Stimulated activated CD8-positive, alpha-beta memory T cell treated with anti-CD3 and anti-CD28 coated beads, Interleukin-12 subunit alpha, Interleukin-12 subunit beta, amount 100 ng/mL, for 24 hours (primary cell): ENCODE results near the gene SOS1.
"Not testable (repeated sequence)": the region's sequence is repeated elsewhere in the genome, so short reads cannot be mapped to it uniquely, and the experiment has no call there.

Experiments used
- DNase-seq: peaks from one replicate; pipeline ENCODE4 v3.0.0-alpha.2; 2020; ENCODE audit errors: extremely low read depth

The SOS1 gene

DNA sequence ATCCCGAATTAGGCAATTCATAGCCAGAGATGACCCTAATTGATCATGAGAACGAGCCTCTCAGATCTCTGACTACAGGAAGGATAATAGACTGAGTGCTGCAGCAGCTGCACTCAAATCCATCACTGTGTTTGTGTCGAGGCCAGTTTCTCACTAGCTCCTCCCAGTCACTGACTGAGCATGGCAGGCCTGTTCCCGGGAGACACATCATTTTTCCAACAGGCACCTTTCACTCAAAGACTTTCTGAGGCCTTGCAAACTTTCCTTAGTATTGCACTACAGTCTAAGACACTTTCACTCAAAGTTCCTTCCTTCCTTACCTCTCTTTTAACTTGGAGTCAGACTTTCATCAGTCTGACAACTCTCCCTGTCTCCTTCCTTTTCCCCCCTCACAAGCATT lies 13.7 kb downstream of the SOS1 start:
- no peak for DNase-seq

DNA sequence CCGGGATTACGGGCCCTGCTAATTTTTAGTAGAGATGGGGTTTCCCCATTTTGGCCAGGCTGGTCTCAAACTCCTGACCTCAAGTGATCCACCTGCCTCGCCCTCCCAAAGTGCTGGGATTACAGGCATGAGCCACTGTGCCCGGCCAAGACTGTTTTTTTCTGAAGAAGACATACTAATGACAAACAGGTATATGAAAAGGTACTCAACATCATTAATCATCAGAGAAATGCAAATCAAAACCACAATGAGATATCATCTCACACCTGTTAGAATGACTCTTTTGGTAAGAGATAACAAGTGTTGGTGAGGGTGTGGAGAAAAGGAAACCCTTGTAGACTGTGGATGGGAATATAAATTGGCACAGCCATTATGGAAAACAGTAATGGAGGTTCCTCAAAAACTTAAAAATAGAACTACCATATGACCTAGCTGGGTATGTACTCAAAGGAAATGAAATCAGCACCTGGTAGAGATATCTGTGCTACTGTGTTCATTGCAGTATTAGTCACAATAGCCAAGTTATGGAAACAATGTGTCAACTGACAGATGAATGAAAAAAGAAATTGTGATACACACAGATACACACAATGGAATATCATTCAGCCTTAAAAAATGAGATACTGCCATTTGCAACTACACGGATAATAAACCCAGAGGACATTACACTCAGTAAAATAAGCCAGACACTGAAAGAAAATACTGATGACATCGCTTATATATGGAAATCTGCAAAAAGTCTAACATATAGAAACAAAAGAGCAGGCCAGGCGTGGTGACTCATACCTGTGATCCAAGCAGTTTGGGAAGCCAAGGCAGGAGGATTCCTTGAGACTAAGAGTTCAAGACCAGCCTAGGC lies 20.8 kb downstream of the SOS1 start:
- DNase-seq = no peak

DNA sequence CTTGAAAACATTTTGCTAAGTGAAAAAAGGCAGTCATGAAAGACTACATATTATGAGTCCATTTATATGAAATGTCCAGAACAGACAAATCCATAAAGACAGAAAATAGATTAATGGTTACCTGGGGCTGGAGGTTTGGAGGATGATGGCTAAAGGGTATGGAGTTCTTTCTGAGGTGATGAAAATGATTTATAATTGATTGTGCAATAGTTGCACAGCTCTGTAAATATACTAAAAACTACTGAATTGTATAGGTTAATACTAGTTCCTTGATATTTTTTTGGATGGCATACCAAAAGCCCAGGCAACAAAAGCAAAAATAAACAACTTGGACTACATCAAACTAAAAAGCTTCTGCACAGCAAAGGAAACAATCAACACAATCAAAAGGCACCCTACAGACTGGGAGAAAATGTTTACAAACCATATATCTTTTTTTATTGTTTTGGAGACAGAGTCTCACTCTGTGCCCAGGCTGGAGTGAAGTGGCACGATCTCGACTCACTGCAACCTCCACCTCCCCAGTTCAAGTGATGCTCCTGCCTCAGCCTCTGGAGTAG lies 21.5 kb downstream of the SOS1 start:
- DNase-seq = no peak

DNA sequence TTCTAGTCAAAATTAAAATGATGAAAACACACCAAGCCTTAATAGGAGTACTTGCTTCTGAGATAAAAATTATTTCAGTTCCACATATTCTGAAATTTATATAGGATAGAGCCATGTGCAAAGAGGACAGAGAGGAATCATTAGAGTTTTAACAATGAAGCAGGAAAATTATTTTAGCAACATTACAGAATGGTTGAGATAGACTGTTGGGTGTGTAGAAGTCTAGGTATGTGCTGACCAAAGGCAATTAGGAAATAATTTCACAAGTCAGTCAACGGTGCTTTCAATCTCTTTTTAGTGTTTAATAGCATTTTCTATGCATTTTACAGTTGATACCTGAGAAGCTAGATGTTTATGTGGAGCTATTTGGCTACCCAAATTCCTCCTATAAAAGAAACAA lies 25.2 kb downstream of the SOS1 start:
- DNase-seq = no peak

DNA sequence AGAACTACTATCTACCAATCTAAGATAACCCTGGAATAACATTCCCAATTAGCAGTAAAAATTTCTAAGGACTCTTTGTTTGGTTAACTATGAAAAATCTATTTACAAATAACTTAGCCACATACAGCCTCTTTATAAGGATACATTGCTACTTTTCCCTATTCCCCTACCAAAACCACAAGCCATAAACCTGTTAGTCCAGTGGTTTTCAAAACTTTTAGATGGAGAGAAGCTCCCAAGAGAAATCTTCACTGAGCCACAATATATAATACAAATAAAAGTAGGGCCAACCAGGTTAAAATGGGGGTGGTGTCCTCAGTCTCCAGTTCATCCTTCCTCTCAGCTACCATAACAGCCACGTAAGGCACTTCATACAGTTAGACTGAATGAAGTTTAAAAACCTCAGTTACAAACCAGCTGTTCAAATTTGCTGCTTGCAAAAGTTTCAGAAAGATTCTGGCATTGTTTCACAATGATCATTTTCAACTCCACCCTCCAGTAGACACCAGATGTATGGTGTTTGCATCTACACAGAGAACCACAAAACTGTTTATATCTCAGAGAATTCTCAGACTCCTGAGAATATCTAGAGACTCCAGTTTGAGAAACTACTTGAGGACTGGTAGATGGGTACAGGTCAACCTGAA lies 26.0 kb downstream of the SOS1 start:
- DNase-seq = no peak

DNA sequence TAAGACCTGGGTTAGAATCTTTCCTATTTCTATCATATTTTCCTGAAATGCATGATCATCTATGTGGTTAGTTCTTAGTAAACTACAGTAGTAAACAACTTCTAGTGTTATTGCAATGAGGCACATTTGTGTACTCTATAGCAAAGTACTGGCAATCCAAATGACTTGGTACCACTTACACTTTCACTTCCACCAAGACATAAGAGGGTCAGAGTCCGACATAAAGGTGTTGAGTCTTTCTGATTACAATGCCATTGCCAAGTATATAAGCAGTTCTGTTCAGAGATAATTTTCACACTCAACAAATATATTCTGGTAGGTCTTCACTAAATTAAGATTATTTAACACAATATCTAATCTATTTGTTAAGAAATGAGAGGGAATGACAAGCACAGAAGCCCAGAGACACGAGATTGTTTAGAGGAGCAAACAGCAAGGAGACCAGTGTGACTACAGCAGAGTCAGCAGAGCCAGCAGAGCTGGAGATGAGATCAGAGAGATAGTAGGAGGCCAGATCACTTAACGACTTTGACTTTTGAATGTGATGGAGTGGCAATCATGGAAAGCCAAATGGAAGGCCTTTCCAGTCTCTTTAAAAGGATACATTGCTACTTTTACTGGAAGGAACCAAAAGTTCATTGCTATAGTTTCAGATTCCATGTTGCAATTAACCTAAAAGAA lies 27.5 kb downstream of the SOS1 start:
- DNase-seq = no peak

DNA sequence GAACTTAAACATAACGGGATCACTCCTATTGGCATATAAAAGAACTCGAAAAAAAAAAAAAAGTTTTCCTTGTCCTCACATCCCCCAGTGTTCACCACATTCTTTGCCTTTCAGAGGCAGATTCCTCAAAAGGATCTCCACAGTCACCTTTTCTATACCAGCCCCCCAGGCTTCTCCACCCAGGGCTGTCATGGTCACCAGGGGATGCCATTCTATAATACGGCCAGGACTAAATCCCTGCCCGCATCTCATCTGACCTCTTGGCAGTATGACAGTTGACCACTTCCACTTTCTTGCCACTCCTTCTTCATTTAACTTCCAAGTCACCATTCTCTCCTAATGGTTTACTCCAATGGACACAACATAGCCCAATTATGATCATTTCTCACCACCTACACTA lies 29.3 kb downstream of the SOS1 start:
- DNase-seq = no peak

DNA sequence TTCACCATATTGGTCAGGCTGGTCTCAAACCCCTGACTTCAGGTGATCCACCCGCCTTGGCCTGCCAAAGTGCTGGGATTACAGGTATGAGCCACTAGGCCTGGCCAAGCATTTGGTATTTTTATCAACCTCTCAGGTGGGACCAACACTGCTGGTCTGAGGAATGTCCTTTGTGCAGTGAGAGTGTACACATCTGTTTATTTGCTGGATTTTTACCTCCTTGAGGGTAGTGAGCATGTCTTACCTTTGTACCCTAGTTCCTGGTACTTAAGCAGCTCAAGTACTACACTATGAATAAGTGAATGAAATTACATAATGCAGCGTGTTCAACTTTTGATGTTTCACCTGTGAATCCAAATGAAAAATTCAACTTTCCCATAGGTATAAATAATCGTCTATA lies 29.8 kb downstream of the SOS1 start:
- no peak for DNase-seq

DNA sequence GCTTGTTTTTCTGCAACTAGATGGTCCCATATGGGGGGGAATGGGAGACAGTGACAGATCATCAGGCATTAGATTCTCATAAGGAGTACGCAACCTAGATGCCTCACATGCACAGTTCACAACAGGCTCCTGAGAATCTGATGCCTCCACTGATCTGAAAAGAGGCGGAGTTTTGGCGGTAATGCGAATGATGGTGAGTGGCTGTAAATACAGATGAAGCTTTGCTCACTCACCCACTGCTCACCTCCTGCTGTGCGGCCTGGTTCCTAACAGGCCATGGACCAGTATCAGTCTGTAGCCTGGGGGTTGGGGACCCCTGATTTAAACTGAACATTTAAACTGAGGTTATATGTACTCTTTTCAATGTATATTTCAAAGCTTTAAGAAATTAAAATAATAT lies 40.7 kb downstream of the SOS1 start:
- DNase-seq = no peak

DNA sequence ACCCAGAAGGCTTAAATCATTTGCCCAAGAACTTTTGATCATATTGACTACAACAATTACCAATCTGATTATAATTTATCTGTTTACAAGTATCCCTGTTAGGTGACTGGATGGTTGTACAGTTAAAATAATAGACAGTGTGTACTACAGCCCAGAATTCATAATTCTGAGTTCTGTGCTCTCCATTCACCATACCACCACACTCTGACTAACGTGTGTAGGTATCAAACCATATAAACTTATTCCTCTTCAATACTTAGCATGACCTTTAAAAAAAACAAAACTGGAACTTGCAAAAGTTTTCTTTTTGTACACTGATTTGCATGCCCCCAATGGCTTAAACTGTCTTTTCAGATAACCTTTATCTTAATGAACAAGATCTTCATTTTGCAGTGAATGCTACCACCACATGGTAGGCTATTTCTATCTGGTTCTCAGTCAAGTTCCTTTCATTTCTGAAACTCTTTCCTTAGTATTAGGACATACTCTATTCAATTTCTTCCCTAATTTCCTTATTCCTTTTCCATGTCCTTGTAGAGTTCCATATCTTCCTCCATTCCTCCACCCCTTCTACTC lies 50.9 kb downstream of the SOS1 start:
- DNase-seq = no peak

DNA sequence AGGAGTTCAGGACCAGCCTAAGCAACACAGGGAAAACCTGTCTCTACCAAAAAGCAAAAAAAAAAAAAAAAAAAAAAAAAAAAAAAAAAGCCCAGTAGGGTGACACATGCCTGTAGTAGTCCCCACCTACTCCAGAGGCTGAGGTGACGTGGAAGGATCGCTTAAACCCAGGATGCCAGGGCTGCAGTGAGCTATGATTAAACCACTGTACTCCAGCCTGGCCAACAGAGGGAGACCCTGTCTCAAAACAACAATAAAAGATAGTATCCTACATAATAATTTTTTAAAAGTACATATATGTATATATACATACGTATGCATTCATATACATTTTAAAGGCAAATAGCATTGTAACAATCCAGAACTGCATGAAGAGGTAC lies 51.7 kb downstream of the SOS1 start:
- no peak for DNase-seq

DNA sequence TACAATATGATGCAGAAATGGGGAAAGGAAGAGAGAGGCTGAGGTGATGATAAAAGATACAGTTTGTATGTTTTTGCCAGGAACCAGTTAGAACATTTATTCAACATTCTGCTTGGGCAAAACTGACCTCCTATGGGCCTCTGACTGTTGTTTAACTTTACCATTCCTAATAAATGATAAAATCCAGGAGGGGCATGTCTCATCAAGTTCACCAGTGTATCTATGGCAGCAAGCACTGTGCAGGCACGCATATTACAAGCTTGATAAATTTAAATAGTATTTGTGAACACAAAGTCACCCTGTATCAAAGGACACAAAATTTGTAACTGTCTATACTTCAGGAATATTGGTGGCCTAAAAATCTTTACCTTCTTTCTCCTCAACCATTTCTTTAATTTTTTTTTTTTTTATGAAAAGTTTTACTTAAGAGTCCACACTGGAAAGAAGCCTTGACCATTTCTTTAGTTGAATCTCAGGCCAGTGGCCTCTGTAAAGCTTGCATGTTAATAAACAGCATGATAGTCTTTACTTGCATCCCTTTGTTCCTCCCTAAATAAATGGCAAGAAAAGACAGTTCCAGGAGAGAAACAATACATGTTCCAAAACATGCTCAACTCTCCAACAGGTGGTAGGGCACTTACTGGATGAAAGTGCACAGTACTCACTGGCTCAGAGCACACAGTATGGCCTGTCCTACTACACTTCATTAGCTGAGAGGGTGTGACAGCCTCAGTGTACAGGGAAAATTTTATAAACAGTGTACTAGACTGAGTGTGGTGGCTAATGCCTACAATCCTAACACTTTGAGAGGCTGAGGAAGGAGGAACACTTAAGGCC lies 52.3 kb downstream of the SOS1 start:
- DNase-seq = no peak

DNA sequence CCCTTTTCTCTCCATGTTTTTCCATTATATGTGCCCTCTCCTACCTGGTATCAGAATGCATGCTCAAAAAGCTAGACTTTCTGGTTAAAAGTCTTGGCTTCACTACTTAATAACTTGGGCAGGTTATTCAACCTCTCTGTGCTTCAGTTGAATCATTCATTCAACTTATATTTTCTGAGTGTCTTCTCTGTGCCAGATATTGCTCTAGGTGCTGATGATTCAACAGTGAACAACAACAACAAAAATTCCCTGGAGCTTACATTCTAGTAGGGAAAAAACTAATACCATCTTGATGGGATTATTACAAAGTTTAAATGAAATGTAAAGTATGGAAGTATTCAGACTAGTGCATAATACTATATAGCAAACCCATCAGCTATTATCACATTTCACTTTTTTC lies 55.2 kb downstream of the SOS1 start:
- no peak for DNase-seq

DNA sequence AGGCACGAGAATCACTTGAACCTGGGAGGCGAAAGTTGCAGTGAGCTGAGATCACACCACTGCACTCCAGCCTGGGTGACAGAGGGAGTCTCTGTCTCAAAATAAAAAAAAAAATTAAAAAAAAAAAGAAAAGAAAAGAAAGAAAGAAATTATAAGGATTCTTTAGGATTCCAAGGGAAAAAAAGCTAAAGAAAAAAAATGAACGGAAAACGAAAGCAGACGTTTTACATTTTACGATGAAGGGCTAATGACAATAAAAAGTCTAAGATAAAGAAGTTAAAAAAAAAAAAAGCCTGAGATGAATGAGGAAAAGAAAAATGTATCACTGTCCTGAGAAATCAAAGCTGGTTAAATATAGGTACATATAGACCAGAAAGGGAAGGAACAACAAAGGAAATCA lies 58.5 kb downstream of the SOS1 start:
- no peak for DNase-seq

DNA sequence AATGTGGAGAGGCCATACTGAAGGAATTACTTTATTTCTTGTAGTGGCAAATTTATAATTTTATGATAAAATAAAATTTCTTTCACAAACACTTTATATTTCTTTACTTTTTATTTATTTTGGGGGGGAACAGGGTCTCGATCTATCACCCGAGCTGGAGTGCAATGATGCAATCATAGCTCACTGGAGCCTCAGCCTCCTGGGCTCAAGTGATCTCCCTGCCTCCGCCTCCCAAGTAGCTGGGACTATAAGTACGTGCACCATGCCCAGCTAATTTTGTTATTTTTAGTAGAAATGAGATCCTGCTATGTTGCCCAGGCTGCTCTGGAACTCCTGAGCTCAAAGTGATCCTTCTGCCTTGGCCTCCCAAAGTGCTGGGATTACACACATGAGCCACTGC lies 59.6 kb downstream of the SOS1 start:
- DNase-seq = no peak

DNA sequence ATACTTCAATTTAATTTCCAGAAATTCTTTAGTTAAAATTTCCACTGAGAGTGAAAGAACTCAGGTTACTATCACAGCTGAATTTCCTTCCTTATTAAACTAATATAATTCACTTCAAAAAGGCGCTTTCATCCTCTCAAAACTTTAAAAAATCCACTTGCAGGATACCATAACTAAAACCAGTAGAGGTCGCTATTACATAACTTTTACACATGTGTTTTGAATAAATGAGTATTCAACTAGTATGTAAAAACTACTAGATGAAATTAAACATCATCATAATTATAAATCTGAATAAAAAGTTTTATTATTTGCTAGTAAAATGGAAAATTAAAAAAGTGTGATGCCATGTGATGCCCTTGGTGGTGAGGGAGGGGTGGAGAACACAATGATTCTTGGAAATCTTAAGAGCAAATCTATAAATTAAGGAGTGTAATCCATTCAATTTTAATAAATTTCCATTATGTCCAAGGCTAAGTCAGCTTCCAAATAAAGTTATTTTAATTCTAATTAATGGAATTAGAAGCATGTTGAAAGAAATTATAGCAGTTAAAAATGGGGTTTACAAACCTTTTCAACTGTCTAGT lies 61.4 kb downstream of the SOS1 start:
- no peak for DNase-seq

DNA sequence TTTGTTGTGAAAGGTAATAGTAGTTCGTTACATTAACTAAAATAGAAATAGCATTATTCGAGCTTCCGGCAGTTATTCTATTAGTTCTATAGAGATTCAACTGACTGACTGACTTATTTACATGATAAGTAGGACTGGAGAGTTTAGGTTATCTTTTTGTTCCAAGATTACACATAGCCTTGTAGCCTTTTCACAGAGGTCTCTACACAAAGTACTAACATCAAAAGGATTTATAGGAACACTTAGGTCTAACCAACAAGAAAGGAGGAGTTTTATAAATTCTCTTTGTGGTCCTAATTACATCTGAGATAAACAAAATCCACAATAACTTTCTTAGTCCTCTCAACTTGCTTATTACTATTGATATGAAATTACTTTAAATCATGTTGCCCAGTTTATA lies 62.8 kb downstream of the SOS1 start:
- no peak for DNase-seq

DNA sequence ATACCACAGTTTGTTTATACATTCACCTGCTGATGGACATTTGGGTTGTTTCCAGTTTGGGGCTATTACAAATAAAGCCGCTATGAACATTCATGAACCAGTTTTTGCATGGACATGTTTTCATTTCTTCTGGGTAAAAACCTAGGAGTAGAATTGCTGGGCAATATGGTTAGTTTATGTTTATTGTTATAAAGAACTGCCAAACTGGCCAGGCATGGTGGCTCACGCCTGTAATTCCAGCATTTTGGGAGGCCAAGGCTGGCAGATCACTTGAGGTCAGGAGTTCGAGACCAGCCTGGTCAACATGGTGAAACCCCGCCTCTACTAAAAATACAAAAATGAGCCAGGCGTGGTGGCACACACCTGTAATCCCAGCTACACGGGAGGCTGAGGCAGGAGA lies 68.2 kb downstream of the SOS1 start:
- not testable (repeated sequence) for DNase-seq

DNA sequence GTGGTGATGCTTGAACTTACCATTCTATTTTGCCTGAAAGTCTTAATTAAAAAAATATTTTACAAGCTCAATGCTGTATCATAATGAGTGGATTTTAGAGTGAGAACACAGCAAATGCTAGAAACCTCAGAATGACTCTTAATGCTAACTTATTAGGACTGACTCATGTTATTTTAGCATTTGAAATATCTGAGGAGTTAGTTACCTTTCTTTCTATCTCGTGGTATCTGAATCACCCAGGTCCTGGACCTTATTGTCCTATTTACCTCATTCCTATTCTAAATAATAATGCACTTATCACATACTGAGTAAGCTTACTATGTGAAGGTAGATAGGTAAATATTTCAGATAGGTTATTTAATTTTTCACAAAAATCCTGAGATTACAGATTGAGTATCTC lies 70.7 kb downstream of the SOS1 start:
- no peak for DNase-seq

DNA sequence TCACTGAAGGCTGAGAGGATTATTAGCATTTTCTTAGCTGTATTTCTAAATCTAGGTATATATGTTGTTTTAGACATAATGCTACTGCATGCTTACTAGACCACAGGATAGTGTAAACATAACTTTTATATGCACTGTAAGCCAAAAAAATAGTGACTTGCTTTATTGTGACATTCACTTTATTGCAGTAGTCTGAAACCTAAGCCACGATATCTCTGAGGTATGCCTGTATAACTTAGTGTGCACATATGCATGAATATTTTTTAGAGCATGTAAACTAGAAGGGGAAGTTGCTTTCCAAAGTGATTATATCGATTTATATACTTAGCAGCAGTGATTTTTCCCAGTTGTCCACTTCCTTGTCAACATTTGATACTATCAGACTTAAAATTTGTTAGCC lies 81.8 kb downstream of the SOS1 start:
- no peak for DNase-seq

DNA sequence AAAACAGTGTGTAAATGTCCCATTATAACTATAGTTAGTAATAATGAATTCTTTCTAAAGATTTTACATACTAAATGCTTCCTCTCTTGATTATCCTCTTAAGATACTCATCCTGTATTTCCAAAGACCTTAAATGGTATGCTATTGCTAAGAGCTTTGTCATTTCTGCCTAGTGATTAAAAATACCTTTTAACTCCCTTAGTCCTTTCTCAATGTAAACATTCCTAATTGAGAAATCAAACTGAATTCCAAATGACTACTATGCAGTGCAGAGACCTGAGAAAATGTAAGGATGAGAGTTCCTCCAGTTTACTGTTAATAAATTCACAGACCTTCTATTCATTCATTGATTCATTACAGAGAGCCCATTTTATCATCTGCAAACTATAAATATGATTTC lies 86.9 kb downstream of the SOS1 start:
- DNase-seq = no peak
